Fibroblast of skin of left biceps (primary cell): ENCODE data around the gene BANF2.

Source experiments
- DNase-seq, 2 experiments: peaks; one replicate each; pipeline ENCODE4 v3.0.0-alpha.2; 2013; ENCODE audit warnings: low read depth in 2 of 2

The BANF2 gene

DNA sequence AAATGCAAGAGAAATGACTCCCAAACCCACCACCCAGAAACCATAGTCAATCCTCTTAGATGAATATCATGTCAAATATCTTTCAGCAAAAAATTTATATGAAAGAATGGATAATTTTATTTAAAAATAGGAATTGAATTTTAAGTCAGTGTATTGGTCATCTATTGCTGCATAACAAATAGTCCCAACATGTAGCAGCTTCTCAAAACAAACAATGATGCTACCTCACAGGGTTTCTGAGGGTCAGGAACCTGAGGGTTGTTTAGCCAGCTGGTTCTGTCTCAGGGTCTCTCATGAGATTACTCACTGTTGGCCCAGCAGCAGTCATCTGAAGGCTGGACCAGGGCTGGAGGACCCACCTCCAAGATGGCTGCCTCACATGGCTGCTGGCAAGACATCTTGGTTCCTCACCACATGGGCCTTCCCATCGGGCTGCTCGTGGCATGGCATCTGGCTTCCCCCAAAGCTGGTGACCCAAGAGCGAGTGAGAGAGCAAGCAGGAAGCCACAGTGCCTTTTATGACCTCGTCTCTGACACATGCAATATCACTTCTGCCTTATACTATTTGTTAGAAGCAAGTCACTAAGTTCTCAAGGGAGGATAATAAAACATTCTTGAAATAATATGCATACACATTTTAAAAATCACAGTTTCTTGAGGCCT, 36.3 kb downstream of the BANF2 start:
- no peak for DNase-seq

DNA sequence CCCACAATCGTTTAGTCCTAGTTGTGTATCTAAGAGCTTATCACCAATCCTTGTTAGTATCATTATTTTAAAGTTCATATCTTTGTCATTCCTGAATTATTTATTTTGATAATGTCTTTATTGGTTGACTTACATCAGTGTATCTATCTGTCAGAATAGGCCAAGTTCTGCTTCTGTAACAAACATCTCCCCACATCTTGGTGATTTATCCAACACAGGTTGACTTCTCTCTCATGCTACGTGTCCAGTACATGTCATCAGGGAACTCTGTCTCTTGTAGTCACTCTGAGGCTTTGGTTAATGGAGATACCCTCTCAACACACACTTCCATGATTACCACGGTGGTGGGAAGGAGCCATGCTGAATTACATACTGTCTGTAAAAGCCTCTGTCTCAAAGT, 38.4 kb downstream of the BANF2 start:
- DNase-seq: no peak

DNA sequence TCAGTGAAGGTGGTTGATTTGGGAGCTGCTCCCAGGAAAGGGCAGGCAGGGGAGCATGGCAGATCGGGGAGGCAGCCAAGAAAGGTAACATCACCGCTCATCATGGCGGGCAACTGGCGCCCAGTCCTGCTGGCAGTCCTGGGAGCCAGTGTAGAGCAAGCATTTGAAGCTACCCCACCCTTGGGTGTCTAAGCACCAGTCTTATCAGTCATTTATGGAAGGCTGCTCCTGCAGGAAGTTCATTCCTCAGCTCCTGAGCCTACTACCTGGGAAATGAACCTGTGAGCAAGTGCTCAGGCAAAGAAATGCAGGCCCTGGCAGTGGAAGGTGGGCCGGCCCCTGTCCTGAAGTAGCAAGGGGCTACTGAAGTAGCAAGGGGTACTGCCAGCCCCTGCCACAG, 41.5 kb downstream of the BANF2 start:
- DNase-seq: no peak

GRCh38 chr20:17742731-17743130, 43.0 kb downstream of the BANF2 start:
- DNase-seq: no peak

- no peak for DNase-seq
Measured at GRCh38 chr20:17743677-17744076, 43.9 kb downstream of the BANF2 start.

GRCh38 chr20:17747431-17747846, 47.7 kb downstream of the BANF2 start:
- DNase-seq: peak; percentile 39 to 43

GRCh38 chr20:17748279-17748678, 48.5 kb downstream of the BANF2 start:
- DNase-seq: no peak

- no peak for DNase-seq
Measured at GRCh38 chr20:17749626-17749977, 49.8 kb downstream of the BANF2 start.

DNA sequence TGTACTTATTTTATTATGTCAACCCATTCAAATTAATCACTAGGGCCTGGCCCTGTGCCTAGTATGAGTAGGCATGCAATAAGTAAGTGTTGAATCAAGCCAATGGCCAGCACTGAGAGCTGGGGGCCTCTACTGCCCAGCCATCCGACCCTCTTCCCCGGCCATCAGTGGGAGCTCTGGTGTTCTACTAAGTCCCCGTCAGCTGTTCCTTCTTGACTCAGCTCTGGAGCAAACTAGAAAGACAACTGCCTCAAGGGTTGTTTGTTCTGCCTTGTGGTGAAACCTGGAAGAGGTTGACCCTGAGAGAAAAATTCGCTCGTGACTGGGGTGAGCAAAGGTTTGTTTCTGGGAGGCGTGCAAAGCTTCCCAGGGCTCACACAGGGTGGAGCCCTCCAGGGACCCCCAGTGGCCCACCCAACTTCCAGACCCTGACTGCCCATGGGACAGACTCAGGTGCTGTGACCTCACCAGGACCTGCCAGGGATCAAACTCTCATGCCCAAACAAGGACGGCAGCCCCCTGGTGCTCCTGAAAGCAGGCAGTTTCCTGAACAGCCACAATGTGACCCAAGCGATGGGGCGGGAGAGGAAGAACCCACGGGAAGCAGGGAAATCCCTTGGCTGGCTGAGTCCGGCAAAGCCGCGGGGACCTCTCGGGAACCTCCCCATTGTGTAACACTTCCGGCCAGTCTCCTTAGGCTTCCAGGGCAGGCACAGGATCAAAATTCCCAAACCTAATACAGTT, 50.4 kb downstream of the BANF2 start:
- no peak for DNase-seq

GRCh38 chr20:17750722-17751045, 50.9 kb downstream of the BANF2 start:
- DNase-seq: no peak

GRCh38 chr20:17751640-17752039, 51.9 kb downstream of the BANF2 start:
- DNase-seq: no peak

- DNase-seq: no peak
Measured at GRCh38 chr20:17752459-17752858, 52.7 kb downstream of the BANF2 start.

GRCh38 chr20:17753516-17753915, 53.8 kb downstream of the BANF2 start:
- DNase-seq: no peak

DNA sequence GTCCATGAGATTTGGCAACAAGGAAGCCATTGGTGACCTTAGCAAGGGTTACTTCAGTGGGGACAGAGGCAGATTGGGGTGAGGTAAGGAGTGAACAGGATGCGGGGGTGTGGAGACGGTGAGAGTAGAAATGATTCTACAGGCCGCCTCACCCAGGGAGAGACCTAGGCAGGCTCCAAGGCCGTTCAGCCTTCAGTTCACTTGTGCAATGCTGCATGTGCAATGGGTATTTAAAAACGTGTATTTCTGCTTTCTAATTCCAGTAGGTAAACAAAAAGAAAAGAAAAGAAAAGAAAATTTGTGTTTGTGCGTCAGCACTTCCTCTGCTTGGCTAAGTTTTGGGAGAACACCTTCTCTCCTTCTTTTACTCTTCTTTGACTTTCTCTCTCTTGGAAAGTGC, 56.8 kb downstream of the BANF2 start:
- DNase-seq: no peak

GRCh38 chr20:17757496-17757895, 57.7 kb downstream of the BANF2 start:
- no peak for DNase-seq

DNA sequence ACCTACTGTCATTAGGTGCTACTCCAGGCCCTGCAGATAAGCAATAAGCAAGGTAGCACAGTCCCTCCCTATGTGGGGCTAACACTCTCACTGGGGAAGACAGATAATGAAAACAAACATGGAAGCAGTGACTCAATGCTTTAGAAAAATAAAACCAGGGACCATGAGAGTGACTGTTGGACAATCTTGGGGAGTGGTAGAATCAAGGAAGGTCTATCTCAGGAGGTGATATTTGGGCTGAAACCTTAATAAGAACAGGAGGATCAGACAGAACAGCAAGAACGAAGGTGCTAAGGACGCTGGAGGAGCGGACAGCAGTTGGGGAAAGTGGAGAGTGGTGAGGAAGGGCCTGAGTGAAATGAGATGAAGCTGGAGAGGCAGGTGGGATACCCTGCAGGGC, 58.2 kb downstream of the BANF2 start:
- no peak for DNase-seq

DNA sequence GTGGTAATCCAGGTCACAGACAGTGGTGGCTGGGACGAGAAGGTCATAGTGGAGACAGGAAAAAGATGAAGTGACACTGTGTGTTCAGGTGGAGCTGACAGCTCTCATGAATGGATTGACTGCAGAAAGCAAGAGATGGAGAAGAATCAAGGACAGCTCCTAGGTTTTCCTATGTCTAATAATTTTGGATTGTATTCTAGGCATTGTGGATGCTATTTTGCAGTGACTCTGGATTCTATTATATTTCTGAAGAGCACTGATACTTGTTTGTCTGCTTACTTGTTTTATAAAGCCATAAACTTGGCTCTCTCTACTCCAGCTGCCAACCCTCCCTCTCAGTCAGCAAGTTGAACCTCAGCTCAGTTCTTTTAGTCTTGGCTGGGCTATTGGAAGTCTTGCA, 58.7 kb downstream of the BANF2 start:
- DNase-seq: no peak

GRCh38 chr20:17759449-17759848, 59.7 kb downstream of the BANF2 start:
- no peak for DNase-seq

- no peak for DNase-seq
Measured at GRCh38 chr20:17761604-17762003, 61.8 kb downstream of the BANF2 start.

DNA sequence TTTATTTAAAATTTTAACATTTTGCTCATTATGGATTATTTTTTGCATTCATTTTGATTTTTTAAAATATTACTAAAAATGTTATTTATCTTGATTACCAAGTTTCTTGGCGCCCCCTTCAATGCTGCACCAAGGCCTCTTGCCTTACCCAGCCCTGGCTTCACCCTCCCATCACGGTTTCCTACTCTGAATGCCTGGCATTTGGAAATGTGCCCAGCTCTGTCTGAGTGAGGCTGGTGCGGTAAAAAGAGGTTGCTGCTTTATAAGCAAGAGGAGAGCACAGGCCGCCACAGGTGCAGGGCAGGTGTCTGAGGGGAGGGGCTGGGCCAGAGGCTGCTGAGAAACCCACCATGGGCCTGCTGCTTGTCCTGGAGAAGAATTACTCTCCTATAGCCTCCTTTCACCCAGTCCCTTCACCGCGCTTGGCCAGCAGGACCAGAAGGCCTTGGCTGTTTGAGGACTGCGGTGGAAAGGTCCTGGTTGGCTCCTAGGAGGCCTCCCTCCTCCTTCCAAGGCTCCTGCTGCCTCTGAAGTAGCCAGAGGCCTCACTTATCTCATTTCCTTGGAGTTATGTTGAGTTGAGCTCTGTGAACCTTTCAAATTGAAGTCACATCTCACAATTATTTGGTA, 62.6 kb downstream of the BANF2 start:
- no peak for DNase-seq

DNA sequence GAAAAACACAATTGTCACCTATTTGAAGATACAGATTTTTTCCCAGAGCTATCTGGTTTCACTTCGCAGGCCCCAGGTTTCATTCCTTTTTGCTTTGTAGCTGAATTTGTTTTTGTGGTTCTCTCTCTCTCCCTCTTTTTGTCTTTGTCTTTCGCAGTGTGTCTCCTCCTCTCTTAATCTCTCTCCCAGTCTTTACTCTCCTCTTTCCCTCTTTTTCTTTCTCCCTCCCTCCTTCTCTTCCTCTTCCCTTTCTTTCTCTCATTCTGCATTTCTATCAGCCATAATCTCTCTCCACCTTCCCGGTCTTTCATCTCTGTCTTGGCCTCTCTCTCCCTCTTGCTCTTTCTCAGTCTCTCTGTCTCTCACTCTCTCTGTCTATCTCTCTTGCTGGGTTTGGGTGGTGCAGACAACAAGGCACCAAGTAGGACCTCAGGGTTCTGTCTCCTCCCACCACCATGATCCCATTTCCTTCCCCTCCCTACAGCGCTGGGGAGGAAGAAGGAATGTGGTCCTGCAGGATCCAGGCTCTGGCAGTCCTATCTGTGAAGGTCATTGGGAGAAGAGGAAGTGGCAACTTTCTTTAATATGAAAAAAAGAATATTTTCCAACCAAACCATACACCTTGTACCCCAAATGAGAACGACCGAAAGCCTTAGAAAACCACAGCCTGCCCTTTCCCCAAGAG, 63.2 kb downstream of the BANF2 start:
- DNase-seq: no peak

- no peak for DNase-seq
Measured at GRCh38 chr20:17765017-17765416, 65.3 kb downstream of the BANF2 start.

GRCh38 chr20:17765584-17765983, 65.8 kb downstream of the BANF2 start:
- no peak for DNase-seq
